ENCODE data around the gene PSME1.

DNA sequence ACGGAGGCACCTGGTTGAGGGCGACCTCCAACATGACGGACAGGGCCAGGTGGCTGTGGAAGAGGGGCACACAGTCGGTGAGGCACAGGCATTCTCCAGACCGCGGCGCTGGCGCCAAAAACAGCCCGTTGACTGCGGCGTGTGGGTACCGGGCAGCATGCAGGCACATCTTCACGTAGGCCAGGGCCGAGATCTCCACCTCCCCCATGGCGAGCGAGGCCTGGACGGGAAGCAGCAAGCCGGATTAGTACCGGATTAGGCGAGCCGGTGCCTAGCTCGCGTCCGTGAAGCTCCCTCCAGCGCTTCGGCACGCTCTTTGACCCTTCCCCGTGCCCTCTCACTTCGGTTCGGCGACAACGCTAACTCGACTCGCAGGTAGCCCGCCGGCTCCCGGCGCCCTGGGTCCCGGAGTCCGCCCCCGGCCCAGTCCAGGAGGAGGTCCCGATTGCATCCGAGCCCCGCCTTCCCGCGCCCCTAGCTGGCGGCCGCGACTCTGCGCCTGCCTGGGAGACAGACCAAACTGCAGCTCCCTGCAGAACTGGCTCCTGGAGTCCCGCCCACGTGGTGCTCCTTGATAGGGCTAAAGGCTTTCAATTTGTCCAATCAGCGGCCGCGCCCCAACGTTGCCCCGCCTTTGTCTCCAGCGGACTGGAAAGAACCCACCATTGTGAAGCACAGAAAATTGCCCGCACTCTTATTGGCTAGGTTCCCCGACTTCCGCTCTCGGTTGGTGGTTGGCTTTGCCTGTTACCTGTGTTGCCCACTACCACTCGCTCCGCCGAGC is 5.3 kb downstream of the PSME1 start, which contains the start of gene EMC9:
- no peak for TF ChIP-seq EZH2 (IDR thresholded peaks at IDR 0.05)
- TF ChIP-seq, protein P1, sequence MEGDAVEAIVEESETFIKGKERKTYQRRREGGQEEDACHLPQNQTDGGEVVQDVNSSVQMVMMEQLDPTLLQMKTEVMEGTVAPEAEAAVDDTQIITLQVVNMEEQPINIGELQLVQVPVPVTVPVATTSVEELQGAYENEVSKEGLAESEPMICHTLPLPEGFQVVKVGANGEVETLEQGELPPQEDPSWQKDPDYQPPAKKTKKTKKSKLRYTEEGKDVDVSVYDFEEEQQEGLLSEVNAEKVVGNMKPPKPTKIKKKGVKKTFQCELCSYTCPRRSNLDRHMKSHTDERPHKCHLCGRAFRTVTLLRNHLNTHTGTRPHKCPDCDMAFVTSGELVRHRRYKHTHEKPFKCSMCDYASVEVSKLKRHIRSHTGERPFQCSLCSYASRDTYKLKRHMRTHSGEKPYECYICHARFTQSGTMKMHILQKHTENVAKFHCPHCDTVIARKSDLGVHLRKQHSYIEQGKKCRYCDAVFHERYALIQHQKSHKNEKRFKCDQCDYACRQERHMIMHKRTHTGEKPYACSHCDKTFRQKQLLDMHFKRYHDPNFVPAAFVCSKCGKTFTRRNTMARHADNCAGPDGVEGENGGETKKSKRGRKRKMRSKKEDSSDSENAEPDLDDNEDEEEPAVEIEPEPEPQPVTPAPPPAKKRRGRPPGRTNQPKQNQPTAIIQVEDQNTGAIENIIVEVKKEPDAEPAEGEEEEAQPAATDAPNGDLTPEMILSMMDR (IDR thresholded peaks at IDR 0.05), result peak; percentile 46
